Measurements from ENCODE around the gene RASAL2.
"Not testable (repeated sequence)": the region's sequence is repeated elsewhere in the genome, so short reads cannot be mapped to it uniquely, and the experiment has no call there.

RASAL2 gene

GRCh38 chr1:178071811-178072210, 22.1 kb upstream of the RASAL2 start:
- DNase-seq (ENCODE audit: low read depth) = no peak

- no peak for DNase-seq (ENCODE audit: low read depth)
These were observed 21.6 kb upstream of the RASAL2 start for GRCh38 chr1:178072326-178072725.

- no peak for DNase-seq (ENCODE audit: low read depth)
These were observed 18.6 kb upstream of the RASAL2 start for GRCh38 chr1:178075333-178075732.

GRCh38 chr1:178076607-178077006, 17.3 kb upstream of the RASAL2 start:
- no peak for DNase-seq (ENCODE audit: low read depth)

- DNase-seq (ENCODE audit: low read depth) = no peak
These were observed 16.0 kb upstream of the RASAL2 start for GRCh38 chr1:178077917-178078316.

- no peak for DNase-seq (ENCODE audit: low read depth)
These were observed 7.6 kb upstream of the RASAL2 start for GRCh38 chr1:178086294-178086693.

GRCh38 chr1:178086766-178087165, 7.1 kb upstream of the RASAL2 start:
- no peak for DNase-seq (ENCODE audit: low read depth)

- no peak for DNase-seq (ENCODE audit: low read depth)
These were observed 5.3 kb upstream of the RASAL2 start for GRCh38 chr1:178088651-178089050.

- DNase-seq (ENCODE audit: low read depth) = not testable (repeated sequence)
These were observed 2.5 kb upstream of the RASAL2 start for GRCh38 chr1:178091454-178091853.

- peak; percentile 24 for DNase-seq (ENCODE audit: low read depth)
These were observed 1.7 kb upstream of the RASAL2 start for GRCh38 chr1:178091986-178092745.

GRCh38 chr1:178092878-178093493, 918 bp upstream of the RASAL2 start:
- DNase-seq (ENCODE audit: low read depth) = peak; percentile 73

GRCh38 chr1:178093494-178093950, 382 bp upstream of the RASAL2 start:
- DNase-seq (ENCODE audit: low read depth) = peak; percentile 99

- peak; percentile 66 for DNase-seq (ENCODE audit: low read depth)
These were observed 1.1 kb downstream of the RASAL2 start for GRCh38 chr1:178094739-178095645.

GRCh38 chr1:178096421-178096820, 2.5 kb downstream of the RASAL2 start:
- DNase-seq (ENCODE audit: low read depth) = peak; percentile 30

- DNase-seq (ENCODE audit: low read depth) = peak; percentile 30
These were observed 4.4 kb downstream of the RASAL2 start for GRCh38 chr1:178098262-178098661.

GRCh38 chr1:178101266-178101630, 7.3 kb downstream of the RASAL2 start:
- no peak for DNase-seq (ENCODE audit: low read depth)

GRCh38 chr1:178101654-178102053, 7.8 kb downstream of the RASAL2 start:
- DNase-seq (ENCODE audit: low read depth) = no peak

- no peak for DNase-seq (ENCODE audit: low read depth)
These were observed 8.3 kb downstream of the RASAL2 start for GRCh38 chr1:178102218-178102617.

- no peak for DNase-seq (ENCODE audit: low read depth)
These were observed 13.9 kb downstream of the RASAL2 start for GRCh38 chr1:178107823-178108222.

- peak; percentile 48 for DNase-seq (ENCODE audit: low read depth)
These were observed 15.6 kb downstream of the RASAL2 start for GRCh38 chr1:178109348-178110143.

GRCh38 chr1:178115260-178115659, 21.4 kb downstream of the RASAL2 start:
- DNase-seq (ENCODE audit: low read depth) = no peak

GRCh38 chr1:178118524-178118923, 24.6 kb downstream of the RASAL2 start:
- no peak for DNase-seq (ENCODE audit: low read depth)

All from ELR (cell line).